ENCODE results near the gene REEP6. TPM values are rescaled to one million over a fixed set of nuclear protein-coding genes. Genes with fewer than 3 reads are reported as not detected.

The REEP6 gene
- total RNA-seq, 1 donor from 2014 or later = 1.7 TPM

DNA sequence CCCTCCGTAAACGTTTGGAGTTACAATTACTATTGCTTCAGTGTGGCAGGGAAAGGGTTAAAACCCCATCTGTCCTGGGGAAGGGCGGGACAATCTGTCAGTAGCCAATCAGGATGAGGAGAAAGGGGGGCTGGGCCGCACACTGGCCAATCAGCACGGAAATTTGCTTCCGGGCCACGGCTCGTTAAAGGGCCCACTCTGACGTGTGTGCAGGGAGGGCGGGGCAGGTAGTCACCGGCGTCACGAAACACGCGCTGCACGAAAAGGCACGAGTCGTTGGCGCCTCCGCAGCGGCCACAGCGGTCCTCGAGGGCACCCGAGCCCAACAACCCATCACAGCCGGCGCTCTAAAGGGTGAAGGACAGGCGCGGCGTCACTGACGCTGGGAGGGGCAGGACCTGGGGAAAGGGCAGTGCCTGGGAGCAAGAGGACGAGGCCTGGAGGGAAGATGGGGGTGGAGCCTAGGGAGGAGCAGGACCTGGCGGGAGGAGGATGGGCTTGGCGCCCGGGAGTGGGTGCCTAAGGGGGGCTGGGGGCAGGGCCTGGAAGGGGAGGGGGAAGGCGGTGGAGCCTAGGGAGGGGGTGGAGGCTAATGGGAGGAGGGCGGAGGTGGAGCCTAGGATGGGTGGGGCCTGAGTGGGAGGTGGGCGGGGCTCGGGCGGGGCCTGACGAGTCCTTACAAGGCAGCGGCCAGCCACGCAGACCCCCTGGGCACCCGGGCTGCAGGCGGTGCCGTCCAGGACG lies 17.0 kb downstream of the REEP6 start:
- peaks cover 22% of the 10 kb centered on the region for H3K27me3 Mint-ChIP-seq
- intact Hi-C loops (cut with micrococcal nuclease) = loop anchor here (2.0 kb wide), 1 partner anchor 17 kb away; the partner anchor contains the start of genes PCSK4 and REEP6
- peak overlapping the region; percentile 88 for H3K27ac Mint-ChIP-seq
- peaks cover 7% of the 10 kb centered on the region for H3K4me1 Mint-ChIP-seq
- peaks cover 2% of the 10 kb centered on the region for H3K36me3 Mint-ChIP-seq (ENCODE audit: low read depth)
- peak; percentile 95 for DNase-seq
- H3K4me3 Mint-ChIP-seq = peak overlapping the region; percentile 87
- peaks cover 5% of the 10 kb centered on the region for H3K9me3 Mint-ChIP-seq

DNA sequence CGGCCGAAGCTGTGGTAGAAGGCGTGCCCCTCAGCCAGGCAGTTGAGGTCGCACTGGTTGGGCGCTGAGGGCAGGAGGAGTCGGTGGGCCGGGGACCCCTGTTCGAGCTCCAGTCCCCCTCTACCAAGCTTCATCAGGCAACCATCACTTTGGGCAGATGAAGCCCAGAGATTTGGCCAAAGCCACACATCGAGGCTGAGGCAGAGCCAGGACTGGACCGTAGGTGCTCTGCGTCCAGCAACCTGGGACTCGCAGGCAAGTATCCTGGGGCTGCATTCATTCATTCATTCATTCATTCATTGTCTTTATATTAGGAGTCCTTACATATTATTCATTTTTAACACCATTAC lies 17.5 kb downstream of the REEP6 start:
- Mint-ChIP-seq H3K27ac (no peak overlapping the region), H3K27me3 (peaks cover 22% of the 10 kb centered on the region), H3K4me1 (peaks cover 7% of the 10 kb centered on the region), H3K9me3 (peaks cover 5% of the 10 kb centered on the region), H3K4me3 (peak overlapping the region; percentile 37), H3K36me3 (ENCODE audit: low read depth) (peaks cover 2% of the 10 kb centered on the region)
- DNase-seq = no peak
- intact Hi-C loops (cut with micrococcal nuclease) = loop anchor here (2.0 kb wide), 1 partner anchor 18 kb away; the partner anchor contains the start of genes PCSK4 and REEP6

DNA sequence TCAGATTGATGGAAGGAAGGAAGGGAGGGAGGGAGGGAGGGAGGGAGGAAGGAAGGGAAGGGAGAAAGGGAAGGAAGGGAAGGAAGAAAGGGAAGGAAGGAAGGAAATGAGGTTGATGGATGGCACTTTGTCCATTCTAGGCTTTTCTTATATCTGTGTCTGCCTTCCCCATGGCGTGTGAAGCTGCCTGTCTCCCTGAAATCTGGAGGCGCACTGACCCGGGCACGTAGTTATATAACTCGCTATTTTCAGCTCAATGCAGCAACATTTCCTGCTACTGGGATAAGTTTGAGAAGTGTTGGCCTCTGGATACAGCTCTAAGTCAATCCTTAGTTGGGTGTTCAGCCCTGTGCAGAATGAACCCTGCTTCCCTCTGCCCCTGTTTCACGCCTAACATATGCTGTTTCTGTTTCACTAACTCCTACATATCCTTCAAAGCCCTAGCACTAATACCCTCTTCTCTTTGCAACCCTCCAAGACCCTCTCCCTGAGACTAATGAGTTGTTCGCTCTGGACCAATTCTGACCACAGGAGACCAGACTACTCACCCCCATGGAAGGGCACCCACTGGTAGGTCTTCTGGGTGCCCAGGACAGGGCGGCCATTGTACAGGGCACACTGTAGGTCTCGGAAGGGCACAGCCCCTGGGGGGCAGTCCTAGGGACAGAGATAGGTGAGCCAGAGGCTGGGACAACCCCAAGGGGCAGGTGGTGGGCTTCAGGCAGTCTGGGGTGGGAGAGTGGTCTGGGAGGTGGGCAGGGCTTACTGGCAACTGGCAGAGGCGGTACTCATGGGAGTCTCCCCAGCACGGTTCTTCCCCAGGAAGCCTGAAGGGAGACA lies 18.8 kb downstream of the REEP6 start:
- DNase-seq = no peak
- Mint-ChIP-seq H3K36me3 (ENCODE audit: low read depth) (peaks cover 2% of the 10 kb centered on the region), H3K27me3 (peaks cover 21% of the 10 kb centered on the region), H3K4me1 (peaks cover 7% of the 10 kb centered on the region), H3K9me3 (peaks cover 5% of the 10 kb centered on the region), H3K27ac (no peak overlapping the region), H3K4me3 (no peak overlapping the region)
- intact Hi-C loops (cut with micrococcal nuclease) = loop anchor here (2.0 to 5.0 kb wide), 3 partner anchors 19 to 63 kb away; partner anchors contain the start of genes C19orf25, PCSK4 and REEP6

DNA sequence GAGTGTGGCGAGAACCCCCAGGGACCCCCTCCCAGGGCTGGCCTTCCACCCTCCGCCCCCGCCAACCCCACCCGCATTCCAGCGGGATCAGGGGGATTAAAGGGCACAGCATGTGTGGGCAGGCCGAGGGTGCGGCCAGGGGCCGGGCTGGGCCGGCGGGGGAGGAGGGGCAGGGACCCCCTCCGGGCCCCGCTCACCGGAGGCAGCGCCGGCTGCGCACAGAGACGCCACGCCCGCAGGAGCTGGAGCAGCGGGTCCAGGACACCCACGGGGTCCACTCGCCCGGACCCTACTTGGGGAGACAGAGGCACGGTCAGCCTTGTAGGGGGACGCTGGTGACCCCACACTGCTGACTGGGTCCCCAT lies 19.4 kb downstream of the REEP6 start:
- intact Hi-C loops (cut with micrococcal nuclease) = loop anchor here (5.0 kb wide), 2 partner anchors 33 to 63 kb away; partner anchors contain the start of gene C19orf25
- Mint-ChIP-seq H3K36me3 (ENCODE audit: low read depth) (peaks cover 2% of the 10 kb centered on the region), H3K4me1 (peaks cover 7% of the 10 kb centered on the region)

DNA sequence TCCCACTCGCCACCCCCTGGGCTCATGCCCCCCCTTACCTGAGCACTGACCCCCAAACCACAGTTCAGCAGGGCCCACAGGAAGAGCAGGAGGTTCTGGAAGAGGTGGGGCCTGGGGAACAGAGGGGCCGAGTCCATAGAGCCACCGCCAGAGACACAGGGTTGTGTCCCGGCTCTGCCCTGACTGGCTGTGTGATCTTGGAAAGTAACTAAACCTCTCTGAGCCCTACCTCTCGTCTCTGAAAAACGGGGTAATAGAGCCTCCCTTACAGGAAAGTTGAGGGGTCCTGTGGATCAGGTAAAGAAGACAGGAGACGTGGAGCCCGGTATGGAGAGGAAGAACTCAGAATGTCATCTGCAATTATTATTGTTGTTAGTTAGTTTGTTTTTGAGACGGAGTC lies 19.8 kb downstream of the REEP6 start:
- Mint-ChIP-seq H3K4me3 (no peak overlapping the region), H3K9me3 (peaks cover 5% of the 10 kb centered on the region), H3K36me3 (ENCODE audit: low read depth) (peaks cover 2% of the 10 kb centered on the region), H3K4me1 (peaks cover 7% of the 10 kb centered on the region), H3K27ac (no peak overlapping the region), H3K27me3 (peaks cover 16% of the 10 kb centered on the region)
- intact Hi-C loops (cut with micrococcal nuclease) = loop anchor here (5.0 kb wide), 2 partner anchors 34 to 64 kb away; partner anchors contain the start of gene C19orf25
- no peak for DNase-seq

More for the DNA sequence above, 19.4 kb downstream of the REEP6 start:
- DNase-seq = no peak
- H3K9me3 Mint-ChIP-seq = peaks cover 5% of the 10 kb centered on the region
- no peak overlapping the region for H3K27ac Mint-ChIP-seq
- H3K4me3 Mint-ChIP-seq = no peak overlapping the region
- peaks cover 20% of the 10 kb centered on the region for H3K27me3 Mint-ChIP-seq

DNA sequence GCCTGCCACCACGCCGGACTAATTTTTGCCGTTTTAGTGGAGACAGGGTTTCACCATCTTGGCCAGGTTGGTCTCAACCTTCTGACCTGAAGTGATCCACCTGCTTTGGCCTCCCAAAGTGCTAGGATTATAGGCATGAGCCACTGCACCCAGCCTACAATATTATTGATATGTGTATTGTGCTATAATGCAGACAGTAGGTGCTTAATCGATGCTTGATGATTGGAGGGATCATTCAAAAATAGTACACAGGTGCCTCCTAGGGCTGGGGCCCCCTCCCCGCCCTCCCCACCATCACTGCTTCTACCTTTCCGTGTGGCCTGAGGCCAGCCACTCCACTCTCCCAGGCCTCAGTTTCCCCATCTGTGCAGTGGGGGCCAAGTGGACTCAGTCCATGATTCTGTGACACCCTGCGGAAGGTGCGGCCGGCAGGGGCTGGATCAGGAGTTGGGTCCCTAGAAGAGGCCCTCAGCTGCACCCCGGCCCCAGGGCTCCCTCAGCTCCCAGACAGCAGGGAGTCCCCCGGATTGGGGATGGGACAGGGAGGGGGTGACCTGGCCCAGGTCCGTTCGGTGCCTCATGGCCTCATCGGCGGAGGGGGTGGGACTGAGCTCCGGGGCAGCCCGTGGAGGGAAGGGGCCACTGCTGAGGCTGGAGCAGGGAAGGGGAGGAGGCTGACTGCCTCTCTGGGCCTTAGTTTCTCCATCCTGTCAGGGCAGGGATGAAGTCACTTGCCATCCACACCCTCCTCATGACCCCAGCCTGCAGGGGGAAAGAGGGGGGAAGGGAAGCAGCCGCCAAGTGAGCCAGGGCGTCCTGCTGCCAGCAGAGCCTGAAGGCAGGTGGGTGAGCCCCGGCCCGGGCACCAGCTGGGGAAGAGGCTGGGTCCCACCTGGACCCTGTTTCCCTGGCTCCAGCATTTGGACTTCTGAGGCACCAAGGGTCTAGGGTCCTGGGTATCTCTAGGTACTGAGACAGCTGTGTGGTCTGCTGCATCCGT lies 20.6 kb downstream of the REEP6 start:
- Mint-ChIP-seq H3K27ac (no peak overlapping the region), H3K4me1 (peaks cover 7% of the 10 kb centered on the region), H3K4me3 (peak overlapping the region; percentile 71), H3K36me3 (ENCODE audit: low read depth) (peaks cover 2% of the 10 kb centered on the region), H3K27me3 (peaks cover 18% of the 10 kb centered on the region), H3K9me3 (peaks cover 5% of the 10 kb centered on the region)
- DNase-seq = no peak
- intact Hi-C loops (cut with micrococcal nuclease) = loop anchor here (5.0 kb wide), 2 partner anchors 34 to 64 kb away; partner anchors contain the start of gene C19orf25

DNA sequence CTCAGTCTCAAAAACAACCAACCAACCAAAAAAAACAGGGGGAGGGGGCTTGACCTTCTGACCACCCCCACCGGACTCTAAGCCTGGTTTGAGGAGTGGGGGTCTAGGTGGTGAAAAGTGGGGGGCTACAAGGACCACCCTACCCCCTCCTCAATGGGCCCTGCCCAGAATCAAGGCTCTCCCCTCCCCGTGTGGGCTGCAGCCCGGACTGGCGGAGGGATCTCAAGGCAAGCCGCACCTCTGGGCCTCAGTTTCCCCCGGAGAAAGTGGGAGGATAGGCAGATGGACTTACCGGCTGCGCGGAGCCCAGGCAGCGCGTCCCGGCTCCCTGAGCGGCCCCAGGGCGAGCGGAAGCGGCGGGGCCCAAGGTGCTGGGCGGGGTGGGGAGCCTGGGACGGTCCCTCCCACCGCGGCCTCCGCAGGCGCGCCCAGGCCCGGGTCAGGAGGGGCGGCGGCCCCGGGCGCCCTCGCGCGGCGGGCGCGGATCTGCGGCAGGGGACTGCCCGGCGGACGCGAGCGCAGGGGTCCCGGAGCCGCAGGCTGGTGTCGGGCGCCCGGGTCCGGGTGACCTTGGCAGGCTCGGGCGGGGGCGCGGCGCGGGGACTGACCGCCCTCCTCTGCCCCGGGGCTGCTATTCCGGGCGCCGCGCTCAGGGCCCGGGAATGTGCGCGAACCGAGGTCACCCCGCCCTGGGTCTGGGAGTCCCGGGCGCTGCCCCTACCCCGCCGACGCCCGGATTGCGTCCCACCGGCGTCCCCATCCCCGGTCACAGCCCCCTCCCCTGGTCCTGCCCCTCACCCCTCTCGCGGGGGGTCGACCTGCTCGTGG lies 21.9 kb downstream of the REEP6 start, which contains the start of gene ADAMTSL5:
TSS of gene ADAMTSL5 (minus strand) at position 349 of the 828 bp plus-strand sequence. CDS start 2,076 bp downstream, outside the sequence.
- intact Hi-C loops (cut with micrococcal nuclease) = loop anchor here (5.0 kb wide), 2 partner anchors 36 to 66 kb away; partner anchors contain the start of gene C19orf25
- peak within 1 kb of the TSS; percentile 71 for H3K4me3 Mint-ChIP-seq
- DNase-seq = peak; percentile 91
- peaks cover 3% of the 10 kb centered on the region for H3K4me1 Mint-ChIP-seq
- peaks cover 16% of the 10 kb centered on the region for H3K27me3 Mint-ChIP-seq
- H3K36me3 Mint-ChIP-seq (ENCODE audit: low read depth) = peaks cover 2% of the 10 kb centered on the region
- no peak within 1 kb of the TSS for H3K27ac Mint-ChIP-seq
- H3K9me3 Mint-ChIP-seq = peaks cover 1% of the 10 kb centered on the region

DNA sequence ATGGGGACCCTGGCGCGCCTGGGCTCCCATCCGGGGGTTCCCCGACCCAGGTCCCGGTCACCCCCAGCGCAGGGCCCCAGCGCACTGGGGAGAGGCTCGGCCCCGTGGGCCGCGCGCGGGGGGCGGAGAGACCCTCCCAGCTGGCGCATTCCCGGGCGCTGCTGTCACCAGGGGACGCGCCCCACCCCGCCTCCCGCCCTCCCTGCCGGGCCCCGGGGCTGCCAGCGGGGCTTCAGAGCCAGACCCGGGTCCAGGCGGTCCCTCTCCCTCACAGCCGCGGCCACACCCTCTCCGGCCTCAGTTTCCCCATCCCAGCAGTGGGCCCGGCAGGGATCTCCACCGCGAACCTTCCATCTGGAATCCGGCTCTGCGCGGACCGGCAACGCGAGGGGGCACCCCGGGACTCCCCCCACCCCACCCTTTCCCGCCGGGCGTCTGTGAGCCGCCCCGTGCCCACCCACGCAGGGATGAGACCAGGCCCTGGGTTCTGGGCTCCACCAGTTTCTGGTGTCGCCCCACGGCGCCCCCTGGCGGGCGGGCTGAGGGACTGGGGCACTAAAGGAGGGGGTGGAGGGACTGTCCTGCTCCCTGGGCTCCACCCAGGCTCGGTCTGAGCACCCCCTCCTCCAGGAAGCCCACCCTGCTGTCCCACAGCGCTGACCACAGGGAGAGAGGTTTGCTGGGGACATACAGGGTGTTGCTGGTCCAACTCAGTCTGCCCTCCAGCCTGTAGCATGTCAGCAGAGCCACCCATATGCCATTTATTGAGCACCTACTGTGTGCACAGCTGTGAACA lies 22.7 kb downstream of the REEP6 start:
- peak overlapping the region; percentile 55 for H3K4me3 Mint-ChIP-seq
- intact Hi-C loops (cut with micrococcal nuclease) = loop anchor here (5.0 kb wide), 2 partner anchors 36 to 66 kb away; partner anchors contain the start of gene C19orf25
- no peaks in the 10 kb centered on the region for H3K9me3 Mint-ChIP-seq

DNA sequence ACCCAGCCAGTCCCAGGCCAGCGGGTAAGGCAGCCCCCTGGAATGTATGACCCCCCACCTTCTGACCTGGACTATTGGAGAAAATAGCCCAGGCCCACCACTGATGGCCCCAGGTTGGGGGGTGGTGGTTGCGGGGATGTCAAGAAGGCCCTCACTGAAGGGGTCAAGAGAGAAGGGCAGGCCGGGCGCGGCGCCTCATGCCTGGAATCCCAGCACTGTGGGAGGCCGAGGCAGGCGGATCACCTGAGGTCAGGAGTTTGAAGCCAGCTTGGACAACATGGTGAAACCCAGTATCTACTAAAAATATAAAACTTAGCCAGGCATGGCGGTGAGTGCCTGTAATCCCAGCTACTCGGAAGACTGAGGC lies 23.3 kb downstream of the REEP6 start:
- H3K36me3 Mint-ChIP-seq (ENCODE audit: low read depth) = peaks cover 2% of the 10 kb centered on the region
- H3K4me3 Mint-ChIP-seq = peak overlapping the region; percentile 55
- no peak overlapping the region for H3K27ac Mint-ChIP-seq
- intact Hi-C loops (cut with micrococcal nuclease) = loop anchor here (5.0 kb wide), 2 partner anchors 37 to 67 kb away; partner anchors contain the start of gene C19orf25
- peaks cover 2% of the 10 kb centered on the region for H3K4me1 Mint-ChIP-seq
- H3K9me3 Mint-ChIP-seq = no peaks in the 10 kb centered on the region
- DNase-seq = no peak
- H3K27me3 Mint-ChIP-seq = peaks cover 12% of the 10 kb centered on the region

More for the DNA sequence above, 22.7 kb downstream of the REEP6 start:
- peaks cover 2% of the 10 kb centered on the region for H3K36me3 Mint-ChIP-seq (ENCODE audit: low read depth)
- peak; percentile 91 for DNase-seq
- peaks cover 14% of the 10 kb centered on the region for H3K27me3 Mint-ChIP-seq
- no peak overlapping the region for H3K27ac Mint-ChIP-seq
- H3K4me1 Mint-ChIP-seq = peaks cover 2% of the 10 kb centered on the region

DNA sequence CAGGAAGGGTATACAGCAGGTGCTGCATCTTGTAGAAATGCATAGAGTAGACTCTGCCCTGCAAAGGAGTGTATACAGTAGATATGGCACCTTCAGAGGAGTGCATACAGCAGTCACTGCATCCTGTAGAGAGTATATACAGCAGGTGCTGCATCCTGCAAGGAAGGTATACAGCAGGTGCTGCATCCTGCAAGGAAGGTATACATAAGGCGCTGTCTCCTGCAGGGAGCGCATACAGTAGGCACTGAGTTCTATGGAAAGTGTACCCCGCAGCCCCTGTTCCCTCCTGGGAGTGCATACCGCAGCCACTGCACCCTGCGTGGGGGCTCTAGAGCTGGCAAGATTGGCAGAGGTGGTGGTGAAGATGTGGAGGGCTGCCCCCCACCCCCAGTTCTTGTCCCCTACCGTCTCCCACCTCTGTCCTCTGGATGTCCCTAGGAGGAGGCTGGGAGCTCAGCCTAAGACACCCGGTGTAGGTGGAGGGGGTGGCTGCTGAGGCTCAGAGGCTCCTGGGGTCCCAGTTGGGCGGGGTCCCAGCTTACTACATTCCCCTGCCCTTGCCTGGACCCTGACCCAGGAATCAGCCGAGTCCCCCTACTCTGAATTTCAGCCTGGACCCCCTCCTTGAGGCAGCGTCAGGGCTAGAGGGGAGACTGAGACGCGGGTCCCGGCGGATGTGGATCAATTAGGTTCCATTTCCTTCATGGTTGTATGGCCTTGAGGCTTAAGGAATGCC lies 24.2 kb downstream of the REEP6 start:
- Mint-ChIP-seq H3K4me3 (no peak overlapping the region), H3K36me3 (ENCODE audit: low read depth) (no peaks in the 10 kb centered on the region), H3K9me3 (no peaks in the 10 kb centered on the region), H3K27me3 (peaks cover 7% of the 10 kb centered on the region), H3K4me1 (no peaks in the 10 kb centered on the region), H3K27ac (no peak overlapping the region)
- DNase-seq = no peak
- intact Hi-C loops (cut with micrococcal nuclease) = loop anchor here (5.0 kb wide), 2 partner anchors 38 to 68 kb away; partner anchors contain the start of gene C19orf25

DNA sequence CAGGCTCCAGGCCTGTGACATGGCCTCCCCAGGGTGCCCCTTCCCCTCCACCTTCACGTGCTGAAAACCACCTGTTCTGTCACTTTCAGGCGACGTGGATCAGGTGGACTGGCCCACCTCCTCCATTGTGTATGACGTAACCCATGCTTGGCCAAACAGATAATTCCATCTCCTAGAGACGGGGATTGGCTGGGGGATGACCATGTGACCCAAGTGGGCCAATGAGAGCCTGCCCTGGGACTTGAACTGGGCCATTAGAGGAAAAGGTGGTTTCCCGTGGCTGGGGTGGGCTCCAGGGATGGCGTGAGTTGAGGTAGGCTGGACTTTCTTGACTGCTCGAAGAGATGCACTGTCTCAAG lies 25.4 kb downstream of the REEP6 start:
- H3K4me3 Mint-ChIP-seq = no peak overlapping the region
- H3K9me3 Mint-ChIP-seq = no peaks in the 10 kb centered on the region
- no peaks in the 10 kb centered on the region for H3K4me1 Mint-ChIP-seq
- DNase-seq = no peak
- intact Hi-C loops (cut with micrococcal nuclease) = no loop called here
- no peaks in the 10 kb centered on the region for H3K36me3 Mint-ChIP-seq (ENCODE audit: low read depth)
- H3K27ac Mint-ChIP-seq = no peak overlapping the region
- peaks cover 4% of the 10 kb centered on the region for H3K27me3 Mint-ChIP-seq

All from activated CD4-positive, alpha-beta T cell treated with anti-CD3 and anti-CD28 coated beads, Interleukin-2, amount 10 ng/mL, durations not matched to agents 24 days and 14 days (primary cell).